GM12878 (cell line): ENCODE data around the gene GDE1. TPM values are rescaled to one million over a fixed set of nuclear protein-coding genes. Genes with fewer than 3 reads are reported as not detected.

ENCODE experiments used
- ATAC-seq: fragments of 200-7000 bp; cut with Tn5 transposase; 3 replicates; pipeline ENCODE4 v1.9.1; 2020; ENCODE audit warnings: mild to moderate bottlenecking, moderate library complexity
- BruUV-seq: library from RNA; stranded (reverse); fragments of 400-500 nt; replicated peaks from 2 replicates; lab custom pipeline; 2021; lab: Mats Ljungman, UMichigan
- CTCF ChIA-PET: fragments of 300-600 bp; sonication (Branson Sonifier 250); formaldehyde crosslinking; extraction: SDS; loops from one replicate; lab custom pipeline; 2021; ENCODE audit warnings: inconsistent platforms; lab: Yijun Ruan, JAX
- POLR2A ChIA-PET: fragments of 350-600 bp; formaldehyde crosslinking; extraction: SDS; loops from one replicate; lab custom pipeline; 2021; ENCODE audit warnings: inconsistent platforms; lab: Charles Lee
- RAD21 ChIA-PET: fragments of 300-600 bp; sonication (Branson Sonifier 250); formaldehyde crosslinking; loops from one replicate; lab custom pipeline; 2023; ENCODE audit warnings: antibody characterized with exemption; ENCODE audit not compliant: unreplicated experiment; lab: Charles Lee
- SMC1A ChIA-PET: fragments of 300-600 bp; sonication (Branson Sonifier 250); formaldehyde crosslinking; loops from one replicate; lab custom pipeline; 2023; ENCODE audit not compliant: unreplicated experiment, uncharacterized antibody; lab: Charles Lee
- DNase-seq: peaks from one replicate; pipeline ENCODE4 v3.0.0-alpha.2; 2011; ENCODE audit warnings: low read depth, low spot score
- FAIRE-seq: peaks from 3 replicates; lab custom pipeline; 2011; peaks lifted over from hg19 to GRCh38; lab: Jason Lieb, UNC
- H2AFZ ChIP-seq: 2 replicates; pipeline ENCODE4 v1.6.0; 2011; ENCODE audit warnings: low read depth, low read length, control low read depth; ENCODE audit not compliant: control insufficient read depth
- H3K27ac ChIP-seq: 2 replicates; pipeline ENCODE4 v1.5.1; 2011; ENCODE audit warnings: control low read depth; ENCODE audit not compliant: control insufficient read depth, insufficient read depth
- H3K27me3 ChIP-seq, 2 experiments: replicated peaks in 1 of 2; 2 replicates each; pipeline versions ENCODE4 v1.6.0 to v1.6.1; 2011; ENCODE audit warnings: low read length in 1 of 2; ENCODE audit not compliant: control insufficient read depth in 2 of 2, insufficient read depth in 2 of 2
- H3K36me3 ChIP-seq, 2 experiments: 2 replicates each; pipeline ENCODE4 v1.5.1; 2011; ENCODE audit warnings: low read length in 1 of 2; ENCODE audit not compliant: control insufficient read depth in 2 of 2, insufficient read depth in 2 of 2
- H3K4me1 ChIP-seq: 2 replicates; pipeline ENCODE4 v1.6.1; 2011; ENCODE audit warnings: mild to moderate bottlenecking, low read length, moderate library complexity, mixed read lengths; ENCODE audit not compliant: control insufficient read depth, insufficient read depth
- H3K4me2 ChIP-seq: 2 replicates; pipeline ENCODE4 v1.6.0; 2011; ENCODE audit warnings: control low read depth; ENCODE audit not compliant: control insufficient read depth, insufficient read depth
- H3K4me3 ChIP-seq: fragments of 200-600 bp; sonication (generic); 2 replicates; pipeline ENCODE4 v1.5.1; 2016
- H3K79me2 ChIP-seq: 2 replicates; pipeline ENCODE4 v1.6.0; 2011; ENCODE audit warnings: low read length; ENCODE audit not compliant: control insufficient read depth, insufficient read depth
- H3K9ac ChIP-seq: 2 replicates; pipeline ENCODE4 v1.8.0; 2011; ENCODE audit warnings: low read length, control low read depth, mixed read lengths; ENCODE audit not compliant: control insufficient read depth, insufficient read depth
- H3K9me3 ChIP-seq: replicated peaks from 3 replicates; pipeline ENCODE4 v1.5.1; 2011; ENCODE audit warnings: mild to moderate bottlenecking, low read length; ENCODE audit not compliant: control insufficient read depth, insufficient read depth
- H4K20me1 ChIP-seq: 2 replicates; pipeline ENCODE4 v1.6.0; 2011; ENCODE audit not compliant: control insufficient read depth, insufficient read depth
- CREM ChIP-seq: IDR thresholded peaks from 2 replicates; pipeline ENCODE4 v1.6.1; 2014; ENCODE audit warnings: antibody characterized with exemption, low read depth
- EED ChIP-seq: sonication (generic); IDR thresholded peaks from 2 replicates; pipeline ENCODE4 v1.6.1; 2016; ENCODE audit warnings: antibody characterized with exemption, low read depth
- HDAC6 ChIP-seq: fragments of 200-600 bp; sonication (generic); IDR thresholded peaks from one replicate; pipeline ENCODE4 v1.8.0; 2017; ENCODE audit warnings: antibody characterized with exemption; ENCODE audit not compliant: unreplicated experiment
- MYB ChIP-seq: fragments of 150-350 bp; IDR thresholded peaks from 2 replicates; pipeline ENCODE4 v1.6.1; 2014; ENCODE audit warnings: mild to moderate bottlenecking, low read depth, low read length, borderline replicate concordance
- TAF1 ChIP-seq: IDR thresholded peaks from 2 replicates; pipeline ENCODE4 v1.6.1; 2011; ENCODE audit warnings: mild to moderate bottlenecking, low read depth, low read length, borderline replicate concordance
- WGBS: methylation state at CpG from one replicate; pipeline ENCODE4 v1.1.6; 2016; ENCODE audit warnings: low lambda C conversion rate; ENCODE audit not compliant: insufficient replicate concordance, insufficient coverage; ENCODE audit errors: missing lambda C conversion rate; 5-methylcytosine and 5-hydroxymethylcytosine counted together
- in situ Hi-C: fragments of 300-500 bp; cut with MboI; formaldehyde crosslinking; loops from 9 replicates; pipeline ENCODE4 v1.14.3; 2018; ENCODE audit warnings: mixed read lengths
- intact Hi-C: fragments of 100-400 bp; cut with micrococcal nuclease; formaldehyde crosslinking; loops from one replicate; pipeline ENCODE4 v1.14.2; 2022; ENCODE audit not compliant: unreplicated experiment
- polyA plus RNA-seq, 11 experiments: library from polyadenylated mRNA; depleted of rRNA in 4 of 11; unstranded in 6 of 11; stranded (reverse) in 5 of 11; fragments of >200 nt; fragmentation: Nextera tagmentation in 4 of 11; fragmentation: Illumina TruSeq in 1 of 11; extraction: Ambion mirVana in 4 of 11; extraction: Trizol in 1 of 11; gene quantifications; 1 replicate in 1 of 11; 2 replicates in 10 of 11; pipeline versions ENCODE4 v1.2.1 to v1.2.3, GENCODE V29; 2011 to 2016; ENCODE audit warnings: inconsistent platforms in 2 of 11, missing spikeins in 2 of 11, low read depth in 1 of 11
- total RNA-seq, 4 experiments: library from RNA; depleted of rRNA in 3 of 4; stranded (reverse); fragments of >200 nt in 3 of 4; fragmentation: Illumina TruSeq in 1 of 4; extraction: Trizol in 1 of 4; gene quantifications; 2 replicates each; pipeline versions ENCODE4 v1.2.1 to v1.2.3, GENCODE V29; 2013 to 2021
- TF ChIP-seq, protein P1 (sequence below): IDR thresholded peaks from 2 replicates; pipeline ENCODE4 v1.6.1; 2012; ENCODE audit warnings: mild to moderate bottlenecking, low read depth, low read length
- TF ChIP-seq, protein P2 (sequence below): fragments of 450-650 bp; IDR thresholded peaks from 2 replicates; pipeline ENCODE4 v1.6.1; 2017; ENCODE audit warnings: borderline replicate concordance

The GDE1 gene
- total and polyA plus RNA-seq, 10 of the 15 experiments (the other 5 are each of a cell fraction or from before 2014, with no cell fraction given): 14.8 to 31.8 (median 21.0) TPM

DNA sequence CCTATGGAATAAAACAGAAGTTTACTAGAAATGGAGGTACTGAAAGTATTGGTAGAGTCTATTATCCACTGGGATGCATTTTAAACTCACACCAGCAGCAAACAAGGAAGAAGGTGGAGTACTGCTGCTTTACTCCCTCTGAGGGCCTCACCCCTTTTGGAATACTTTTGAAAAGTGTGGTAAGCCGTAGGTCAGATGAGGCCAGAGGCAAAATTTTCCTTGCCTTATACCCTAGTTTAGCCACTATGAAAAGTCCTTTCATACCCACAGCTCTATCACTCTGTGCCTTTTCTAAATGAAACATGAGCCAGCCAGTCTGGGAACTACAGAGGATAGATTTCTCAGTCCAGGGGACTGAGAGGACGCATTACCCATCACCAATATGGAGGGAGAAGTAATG is 14.0 kb downstream of the GDE1 start (continued):
- TF ChIP-seq, protein P1, sequence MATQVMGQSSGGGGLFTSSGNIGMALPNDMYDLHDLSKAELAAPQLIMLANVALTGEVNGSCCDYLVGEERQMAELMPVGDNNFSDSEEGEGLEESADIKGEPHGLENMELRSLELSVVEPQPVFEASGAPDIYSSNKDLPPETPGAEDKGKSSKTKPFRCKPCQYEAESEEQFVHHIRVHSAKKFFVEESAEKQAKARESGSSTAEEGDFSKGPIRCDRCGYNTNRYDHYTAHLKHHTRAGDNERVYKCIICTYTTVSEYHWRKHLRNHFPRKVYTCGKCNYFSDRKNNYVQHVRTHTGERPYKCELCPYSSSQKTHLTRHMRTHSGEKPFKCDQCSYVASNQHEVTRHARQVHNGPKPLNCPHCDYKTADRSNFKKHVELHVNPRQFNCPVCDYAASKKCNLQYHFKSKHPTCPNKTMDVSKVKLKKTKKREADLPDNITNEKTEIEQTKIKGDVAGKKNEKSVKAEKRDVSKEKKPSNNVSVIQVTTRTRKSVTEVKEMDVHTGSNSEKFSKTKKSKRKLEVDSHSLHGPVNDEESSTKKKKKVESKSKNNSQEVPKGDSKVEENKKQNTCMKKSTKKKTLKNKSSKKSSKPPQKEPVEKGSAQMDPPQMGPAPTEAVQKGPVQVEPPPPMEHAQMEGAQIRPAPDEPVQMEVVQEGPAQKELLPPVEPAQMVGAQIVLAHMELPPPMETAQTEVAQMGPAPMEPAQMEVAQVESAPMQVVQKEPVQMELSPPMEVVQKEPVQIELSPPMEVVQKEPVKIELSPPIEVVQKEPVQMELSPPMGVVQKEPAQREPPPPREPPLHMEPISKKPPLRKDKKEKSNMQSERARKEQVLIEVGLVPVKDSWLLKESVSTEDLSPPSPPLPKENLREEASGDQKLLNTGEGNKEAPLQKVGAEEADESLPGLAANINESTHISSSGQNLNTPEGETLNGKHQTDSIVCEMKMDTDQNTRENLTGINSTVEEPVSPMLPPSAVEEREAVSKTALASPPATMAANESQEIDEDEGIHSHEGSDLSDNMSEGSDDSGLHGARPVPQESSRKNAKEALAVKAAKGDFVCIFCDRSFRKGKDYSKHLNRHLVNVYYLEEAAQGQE: no peak
- TF ChIP-seq, protein P2, sequence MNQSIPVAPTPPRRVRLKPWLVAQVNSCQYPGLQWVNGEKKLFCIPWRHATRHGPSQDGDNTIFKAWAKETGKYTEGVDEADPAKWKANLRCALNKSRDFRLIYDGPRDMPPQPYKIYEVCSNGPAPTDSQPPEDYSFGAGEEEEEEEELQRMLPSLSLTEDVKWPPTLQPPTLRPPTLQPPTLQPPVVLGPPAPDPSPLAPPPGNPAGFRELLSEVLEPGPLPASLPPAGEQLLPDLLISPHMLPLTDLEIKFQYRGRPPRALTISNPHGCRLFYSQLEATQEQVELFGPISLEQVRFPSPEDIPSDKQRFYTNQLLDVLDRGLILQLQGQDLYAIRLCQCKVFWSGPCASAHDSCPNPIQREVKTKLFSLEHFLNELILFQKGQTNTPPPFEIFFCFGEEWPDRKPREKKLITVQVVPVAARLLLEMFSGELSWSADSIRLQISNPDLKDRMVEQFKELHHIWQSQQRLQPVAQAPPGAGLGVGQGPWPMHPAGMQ: no peak
- TF ChIP-seq HDAC6: no peak

DNA sequence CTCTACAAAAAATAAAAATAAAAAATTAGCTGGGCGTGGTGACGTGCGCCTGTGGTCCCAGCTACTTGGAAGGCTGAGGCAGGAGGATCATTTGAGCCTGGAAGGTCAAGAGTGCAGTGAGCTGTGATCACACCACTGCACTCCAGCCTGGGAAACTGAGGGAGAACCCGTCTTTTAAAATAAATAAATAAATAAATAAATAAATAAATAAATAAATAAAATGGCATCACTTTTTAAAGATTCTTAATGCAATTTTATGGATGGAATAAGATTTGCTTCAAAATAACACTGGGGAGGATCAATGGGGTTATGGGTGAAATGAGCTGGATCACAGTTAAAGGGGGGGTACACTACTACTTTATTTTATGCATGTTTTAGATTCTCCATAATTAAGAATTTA is 14.9 kb downstream of the GDE1 start:
- no peaks in the 10 kb centered on the region for H3K4me1 ChIP-seq
- DNase-seq: no peak
- FAIRE-seq: no peak
- no peaks in the 10 kb centered on the region for H4K20me1 ChIP-seq
- H3K79me2 ChIP-seq: no peaks in the 10 kb centered on the region
- no peak overlapping the region for H2AFZ ChIP-seq
- H3K27me3 ChIP-seq: no peaks in the 10 kb centered on the region
- SMC1A ChIA-PET: interaction anchor here (1.1 to 1.3 kb wide), 2 partner anchors 10 to 14 kb away, joined by 3 to 5 read pairs; no protein-coding TSS in a partner anchor
- no TSS peak for BruUV-seq
- RAD21 ChIA-PET: no interaction called here
- no peak for TF ChIP-seq EED
- TF ChIP-seq TAF1: no peak
- TF ChIP-seq, protein P2: no peak
- no peak for TF ChIP-seq MYB
- TF ChIP-seq CREM: no peak
- POLR2A ChIA-PET: no interaction called here
- WGBS: 96% methylated on average over 4 of the region's 4 CpGs
- peaks cover 5 to 23% of the 10 kb centered on the region in 2 experiments for H3K36me3 ChIP-seq
- intact Hi-C loops (loop anchor here (10.0 kb wide), 1 partner anchor 342 kb away; the partner anchor contains the start of gene SYT17), in situ Hi-C loops (no loop called here)
- no peaks in the 10 kb centered on the region for H3K9me3 ChIP-seq
- CTCF ChIA-PET: interaction anchor here (1.5 kb wide), 1 partner anchor 10 kb away, joined by 6 read pairs; no protein-coding TSS in a partner anchor
- H3K4me2 ChIP-seq: no peak overlapping the region
- H3K27ac ChIP-seq: no peak overlapping the region
- no peak overlapping the region for H3K4me3 ChIP-seq
- no peak overlapping the region for H3K9ac ChIP-seq
- ATAC-seq: no peak
